Neural crest cell (in vitro differentiated cells): ENCODE data around the gene EXOC4. TPM values are rescaled to one million over a fixed set of nuclear protein-coding genes. Genes with fewer than 3 reads are reported as not detected.

Experiments used
- DNase-seq: peaks from one replicate; pipeline ENCODE4 v3.0.0; 2021; ENCODE audit warnings: low read depth, mixed read lengths, low spot score
- H3K27ac Mint-ChIP-seq: one replicate; pipeline ENCODE4 v1.8.0; 2021; ENCODE audit warnings: mild to moderate bottlenecking, mixed read lengths; ENCODE audit not compliant: unreplicated experiment
- H3K27me3 Mint-ChIP-seq: 2 replicates; pipeline ENCODE4 v1.8.0; 2021; ENCODE audit warnings: low read depth, mild to moderate bottlenecking, mixed read lengths
- H3K36me3 Mint-ChIP-seq: 2 replicates; pipeline ENCODE4 v1.8.0; 2021; ENCODE audit warnings: low read depth, mild to moderate bottlenecking, mixed read lengths
- H3K4me1 Mint-ChIP-seq: 2 replicates; pipeline ENCODE4 v1.8.0; 2021; ENCODE audit warnings: mixed read lengths
- H3K4me3 Mint-ChIP-seq: one replicate; pipeline ENCODE4 v1.8.0; 2021; ENCODE audit warnings: mild to moderate bottlenecking, mixed read lengths
- H3K9me3 Mint-ChIP-seq: 2 replicates; pipeline ENCODE4 v1.8.0; 2021; ENCODE audit warnings: mixed read lengths
- total RNA-seq: library from RNA; stranded (reverse); gene quantifications from 2 replicates; pipeline ENCODE4 v1.2.1, GENCODE V29; 2021
- TF ChIP-seq, protein P1 (sequence below): fragments of 200-600 bp; sonication (generic); conservative IDR thresholded peaks from 2 replicates; pipeline ENCODE4 v1.5.0; 2021; ENCODE audit warnings: antibody characterized with exemption, mild to moderate bottlenecking

The EXOC4 gene
- total RNA-seq, 1 donor from 2014 or later, result 79.7 TPM

DNA sequence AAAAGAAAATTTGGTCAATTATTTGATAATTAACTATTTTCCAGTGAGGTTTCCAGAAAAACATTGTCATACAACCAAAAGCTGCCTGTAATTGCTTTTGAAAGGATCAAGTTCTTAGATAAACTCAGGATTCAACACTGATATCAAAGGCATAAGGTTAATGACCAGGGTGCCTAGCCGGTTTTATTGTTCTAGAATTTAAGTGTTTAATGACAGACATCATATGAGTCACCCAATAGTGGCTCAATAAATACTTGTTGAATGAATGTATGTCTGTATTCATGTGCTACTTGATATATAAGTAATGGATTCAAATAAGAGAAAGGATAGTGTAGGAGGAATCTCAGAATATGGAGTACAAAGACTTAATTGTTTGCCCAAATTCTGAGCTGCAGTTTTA lies 678.2 kb downstream of the EXOC4 start:
- no peak overlapping the region for H3K4me3 Mint-ChIP-seq
- no peak for DNase-seq
- H3K36me3 Mint-ChIP-seq, result no peaks in the 10 kb centered on the region
- H3K27me3 Mint-ChIP-seq, result no peaks in the 10 kb centered on the region
- H3K4me1 Mint-ChIP-seq, result peaks cover 37% of the 10 kb centered on the region
- TF ChIP-seq, protein P1, sequence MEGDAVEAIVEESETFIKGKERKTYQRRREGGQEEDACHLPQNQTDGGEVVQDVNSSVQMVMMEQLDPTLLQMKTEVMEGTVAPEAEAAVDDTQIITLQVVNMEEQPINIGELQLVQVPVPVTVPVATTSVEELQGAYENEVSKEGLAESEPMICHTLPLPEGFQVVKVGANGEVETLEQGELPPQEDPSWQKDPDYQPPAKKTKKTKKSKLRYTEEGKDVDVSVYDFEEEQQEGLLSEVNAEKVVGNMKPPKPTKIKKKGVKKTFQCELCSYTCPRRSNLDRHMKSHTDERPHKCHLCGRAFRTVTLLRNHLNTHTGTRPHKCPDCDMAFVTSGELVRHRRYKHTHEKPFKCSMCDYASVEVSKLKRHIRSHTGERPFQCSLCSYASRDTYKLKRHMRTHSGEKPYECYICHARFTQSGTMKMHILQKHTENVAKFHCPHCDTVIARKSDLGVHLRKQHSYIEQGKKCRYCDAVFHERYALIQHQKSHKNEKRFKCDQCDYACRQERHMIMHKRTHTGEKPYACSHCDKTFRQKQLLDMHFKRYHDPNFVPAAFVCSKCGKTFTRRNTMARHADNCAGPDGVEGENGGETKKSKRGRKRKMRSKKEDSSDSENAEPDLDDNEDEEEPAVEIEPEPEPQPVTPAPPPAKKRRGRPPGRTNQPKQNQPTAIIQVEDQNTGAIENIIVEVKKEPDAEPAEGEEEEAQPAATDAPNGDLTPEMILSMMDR, result no peak
- no peaks in the 10 kb centered on the region for H3K9me3 Mint-ChIP-seq
- H3K27ac Mint-ChIP-seq, result no peak overlapping the region

DNA sequence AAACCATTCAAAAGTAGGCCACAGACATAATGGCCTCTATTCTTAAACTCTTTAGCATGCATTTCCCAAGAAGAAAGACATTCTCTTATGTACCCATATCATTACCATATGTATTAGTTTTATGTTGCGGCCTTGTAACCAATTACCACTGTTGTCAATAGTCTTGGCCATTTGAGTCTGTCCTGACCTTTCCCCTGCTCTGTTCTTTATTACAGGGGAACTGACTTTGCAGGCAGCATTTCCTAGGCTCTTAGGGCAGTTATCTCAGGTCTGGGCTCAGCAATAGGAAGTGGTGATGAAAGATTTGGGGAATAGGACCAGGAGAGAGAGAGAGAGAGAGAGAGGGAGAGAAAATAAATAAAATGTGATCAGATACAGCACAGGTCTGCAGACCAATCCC lies 679.7 kb downstream of the EXOC4 start:
- no peak for DNase-seq
- no peaks in the 10 kb centered on the region for H3K36me3 Mint-ChIP-seq
- H3K4me3 Mint-ChIP-seq, result no peak overlapping the region
- H3K27me3 Mint-ChIP-seq, result no peaks in the 10 kb centered on the region
- H3K27ac Mint-ChIP-seq, result peak overlapping the region; percentile 76
- no peaks in the 10 kb centered on the region for H3K9me3 Mint-ChIP-seq
- TF ChIP-seq, protein P1, result no peak
- H3K4me1 Mint-ChIP-seq, result peaks cover 37% of the 10 kb centered on the region

DNA sequence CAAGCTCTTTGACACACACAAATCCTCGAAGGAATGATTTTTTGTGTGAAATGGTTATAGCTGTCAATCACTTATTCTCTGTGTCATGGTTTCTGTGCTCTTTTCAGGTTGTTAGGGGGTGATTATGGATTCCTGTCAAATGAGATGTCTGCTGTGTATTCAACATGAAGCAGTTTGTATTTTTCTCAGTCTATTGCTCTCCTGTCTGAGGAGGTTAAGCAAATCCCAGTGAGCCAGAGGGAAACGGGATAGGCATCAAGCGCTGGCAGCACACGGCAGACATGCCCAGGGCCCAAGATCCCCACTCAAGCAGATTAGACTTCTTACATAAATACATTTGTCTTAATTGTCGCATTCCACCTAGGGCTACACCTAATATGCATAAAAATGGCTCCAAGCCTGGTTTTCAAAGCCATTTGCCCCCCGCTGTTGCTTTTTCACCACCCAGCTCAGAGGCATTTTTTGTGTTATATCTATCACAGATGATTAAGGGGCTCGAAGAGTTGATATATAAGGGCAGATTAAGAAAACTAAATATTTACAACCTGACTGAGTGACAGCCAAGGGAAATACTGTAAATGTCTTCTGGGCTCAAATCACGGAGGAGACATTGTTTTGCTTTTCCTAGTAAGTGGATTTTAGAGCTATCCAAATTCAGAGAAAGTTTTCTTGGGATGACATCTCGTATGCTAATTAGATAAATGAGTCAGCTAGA lies 681.5 kb downstream of the EXOC4 start:
- no peak for DNase-seq
- H3K36me3 Mint-ChIP-seq, result peaks cover 2% of the 10 kb centered on the region
- H3K27me3 Mint-ChIP-seq, result no peaks in the 10 kb centered on the region
- no peak overlapping the region for H3K27ac Mint-ChIP-seq
- peak overlapping the region; percentile 11 for H3K4me3 Mint-ChIP-seq
- no peaks in the 10 kb centered on the region for H3K9me3 Mint-ChIP-seq
- peaks cover 37% of the 10 kb centered on the region for H3K4me1 Mint-ChIP-seq
- TF ChIP-seq, protein P1, result no peak

DNA sequence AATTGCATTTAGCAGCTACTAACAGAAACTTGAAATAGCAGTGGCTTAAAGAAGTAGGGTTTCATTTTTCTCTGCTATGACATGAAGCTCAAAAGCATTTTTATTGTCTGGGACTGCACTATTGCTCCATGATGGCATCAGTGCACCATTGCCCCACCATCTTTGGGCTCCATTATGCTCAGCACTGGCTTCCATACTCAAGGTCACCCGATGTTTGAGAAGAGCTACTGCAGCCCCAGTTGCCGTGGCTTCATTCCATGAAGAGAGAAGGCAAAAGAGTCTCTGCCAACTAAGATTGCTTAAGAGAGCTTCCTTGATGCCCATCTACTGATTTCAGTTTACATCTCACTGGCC lies 682.1 kb downstream of the EXOC4 start:
- no peak for DNase-seq
- Mint-ChIP-seq H3K9me3 (no peaks in the 10 kb centered on the region), H3K4me3 (no peak overlapping the region), H3K27ac (no peak overlapping the region), H3K36me3 (peaks cover 2% of the 10 kb centered on the region), H3K4me1 (peaks cover 38% of the 10 kb centered on the region), H3K27me3 (no peaks in the 10 kb centered on the region)
- TF ChIP-seq, protein P1, result no peak

DNA sequence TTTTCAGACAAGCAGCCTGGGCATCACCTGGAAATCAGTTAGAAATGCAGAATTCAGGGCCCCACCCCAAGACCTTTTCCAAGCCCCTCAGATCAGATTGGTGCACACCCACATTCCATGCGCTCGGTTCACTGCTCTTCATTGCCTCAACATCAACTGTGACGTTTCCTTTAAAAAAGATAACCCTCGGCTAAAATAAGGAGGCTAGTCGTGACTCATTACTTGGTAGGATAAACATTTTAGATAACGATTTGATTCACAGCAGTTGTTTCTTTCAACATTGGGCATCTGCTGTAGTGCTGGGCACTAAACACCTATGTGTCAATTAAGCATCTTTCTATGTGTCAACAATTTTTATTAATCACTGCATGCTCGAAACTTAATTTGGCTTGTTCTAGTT lies 683.2 kb downstream of the EXOC4 start:
- no peak overlapping the region for H3K27ac Mint-ChIP-seq
- TF ChIP-seq, protein P1, result no peak

More for the DNA sequence above, 683.2 kb downstream of the EXOC4 start:
- Mint-ChIP-seq H3K36me3 (peaks cover 2% of the 10 kb centered on the region), H3K27me3 (no peaks in the 10 kb centered on the region), H3K9me3 (no peaks in the 10 kb centered on the region), H3K4me1 (peaks cover 44% of the 10 kb centered on the region), H3K4me3 (no peak overlapping the region)
- DNase-seq, result no peak
